Upper lobe of left lung (tissue), 6 donors: Measurements from ENCODE around the gene DOCK4. TPM values are rescaled to one million over a fixed set of nuclear protein-coding genes. Genes with fewer than 3 reads are reported as not detected.

ENCODE experiments used
- ATAC-seq, 2 donors: fragments of 200-7000 bp; cut with Tn5 transposase; one replicate each; pipeline ENCODE4 v1.9.1; 2022; ENCODE audit warnings: mild to moderate bottlenecking in 2 of 2, moderate library complexity in 2 of 2; ENCODE audit not compliant: low FRiP score in 2 of 2
- DNase-seq, 2 donors: peaks; one replicate each; pipeline ENCODE4 v3.0.0-alpha.2; 2019 to 2020
- H3K27ac ChIP-seq, 4 donors: fragments of 200-600 bp; sonication (generic); one replicate each; pipeline ENCODE4 v1.5.1; 2016 to 2019
- H3K27me3 ChIP-seq, 4 donors: fragments of 200-600 bp; sonication (generic); one replicate each; pipeline ENCODE4 v1.5.1; 2017 to 2019
- H3K36me3 ChIP-seq, 4 donors: fragments of 200-600 bp; sonication (generic); one replicate each; pipeline ENCODE4 v1.5.1; 2016 to 2019
- H3K4me1 ChIP-seq, 4 donors: fragments of 200-600 bp; sonication (generic); one replicate each; pipeline ENCODE4 v1.5.1; 2018 to 2019
- H3K4me3 ChIP-seq, 4 donors: fragments of 200-600 bp; sonication (generic); one replicate each; pipeline ENCODE4 v1.5.1; 2017 to 2019; ENCODE audit warnings: mild to moderate bottlenecking in 2 of 4, moderate library complexity in 1 of 4
- H3K9me3 ChIP-seq, 4 donors: fragments of 200-600 bp; sonication (generic); one replicate each; pipeline ENCODE4 v1.5.1; 2018 to 2019
- CTCF ChIP-seq, 6 experiments: fragments of 450-650 bp in 4 of 6; fragments of 200-600 bp in 2 of 6; sonication (generic) in 2 of 6; IDR thresholded peaks; one replicate each; pipeline ENCODE4 v1.5.1; 2016 to 2019; ENCODE audit warnings: antibody characterized with exemption in 6 of 6
- EP300 ChIP-seq, 4 donors: sonication (generic); formaldehyde crosslinking; IDR thresholded peaks; one replicate each; pipeline ENCODE4 v1.5.1; 2017; ENCODE audit warnings: antibody characterized with exemption in 4 of 4, control low read depth in 2 of 4
- POLR2A ChIP-seq, 4 donors: fragments of 450-650 bp; IDR thresholded peaks; one replicate each; pipeline ENCODE4 v1.5.1; 2016 to 2017; ENCODE audit warnings: antibody characterized with exemption in 4 of 4, mild to moderate bottlenecking in 2 of 4
- POLR2AphosphoS5 ChIP-seq, 2 donors: sonication (generic); formaldehyde crosslinking; IDR thresholded peaks; one replicate each; pipeline ENCODE4 v1.5.1; 2017; ENCODE audit warnings: antibody characterized with exemption in 2 of 2
- WGBS, 2 donors: methylation state at CpG; one replicate each; pipeline ENCODE4 v1.1.5; 2017 to 2018; 5-methylcytosine and 5-hydroxymethylcytosine counted together
- total RNA-seq, 6 donors: library from RNA; depleted of rRNA in 4 of 6; stranded (reverse); fragments of >200 nt in 4 of 6; gene quantifications; one replicate each; pipeline versions ENCODE4 v1.1.0 to v1.2.1, GENCODE V29; 2016 to 2021
- donor health status: DM: no; HTN: no; CAD: no; lungs with moderate emphysema.
- donor health status: DM: no; HTN: yes; CAD: no; lungs with severe emphysema.

DOCK4 gene
- total RNA-seq, 6 donors from 2014 or later: 53.6 to 166 (median 100) TPM

- DNase-seq (no peak), ATAC-seq (no peak)
- peaks cover 0 to 46% (median 7%) of the 10 kb centered on the region in 4 donors for H3K36me3 ChIP-seq
- peaks cover 0 to 8% (median 8%) of the 10 kb centered on the region in 4 donors for H3K4me1 ChIP-seq
- H3K9me3 ChIP-seq: no peaks in the 10 kb centered on the region
- no peak overlapping the region for H3K4me3 ChIP-seq
- no peak overlapping the region for H3K27ac ChIP-seq
- WGBS, 2 donors: 56 to 61% methylated on average over 1 of the region's 1 CpG
- H3K27me3 ChIP-seq: no peaks in the 10 kb centered on the region
- TF ChIP-seq POLR2A (IDR thresholded peaks at IDR 0.05) (no peak), EP300 (IDR thresholded peaks at IDR 0.05) (no peak), CTCF (IDR thresholded peaks at IDR 0.05) (no peak), POLR2AphosphoS5 (IDR thresholded peaks at IDR 0.05) (no peak)
Observed at GRCh38 chr7:111982133-111982532, 224.1 kb downstream of the DOCK4 start.

GRCh38 chr7:111980725-111981124, 225.5 kb downstream of the DOCK4 start:
- no peak overlapping the region for H3K27ac ChIP-seq
- no peak for ATAC-seq
- no peak for TF ChIP-seq CTCF (IDR thresholded peaks at IDR 0.05)
- TF ChIP-seq POLR2AphosphoS5 (IDR thresholded peaks at IDR 0.05): no peak
- no peak for TF ChIP-seq POLR2A (IDR thresholded peaks at IDR 0.05)
- TF ChIP-seq EP300 (IDR thresholded peaks at IDR 0.05): no peak
- DNase-seq: no peak
- no peaks in the 10 kb centered on the region for H3K4me1 ChIP-seq
- peaks cover 3 to 48% (median 8%) of the 10 kb centered on the region in 4 donors for H3K36me3 ChIP-seq
- no peaks in the 10 kb centered on the region for H3K27me3 ChIP-seq
- no peaks in the 10 kb centered on the region for H3K9me3 ChIP-seq
- H3K4me3 ChIP-seq: no peak overlapping the region
- WGBS, 2 donors: 78 to 79% methylated on average over 1 of the region's 1 CpG

GRCh38 chr7:111975346-111975745, 230.9 kb downstream of the DOCK4 start:
- Histone ChIP-seq H3K4me1 (no peaks in the 10 kb centered on the region), H3K9me3 (no peaks in the 10 kb centered on the region), H3K36me3 (peaks cover 0 to 13% (median 4%) of the 10 kb centered on the region in 4 donors), H3K27ac (no peak overlapping the region), H3K4me3 (no peak overlapping the region), H3K27me3 (no peaks in the 10 kb centered on the region)
- WGBS, 2 donors: 63 to 69% methylated on average over 4 of the region's 4 CpGs
- TF ChIP-seq POLR2AphosphoS5 (IDR thresholded peaks at IDR 0.05) (no peak), EP300 (IDR thresholded peaks at IDR 0.05) (no peak), POLR2A (IDR thresholded peaks at IDR 0.05) (no peak), CTCF (IDR thresholded peaks at IDR 0.05) (no peak)
- DNase-seq (no peak), ATAC-seq (no peak)

GRCh38 chr7:111960984-111961383, 245.2 kb downstream of the DOCK4 start:
- no peaks in the 10 kb centered on the region for H3K36me3 ChIP-seq
- TF ChIP-seq POLR2A (IDR thresholded peaks at IDR 0.05) (no peak), POLR2AphosphoS5 (IDR thresholded peaks at IDR 0.05) (no peak), CTCF (IDR thresholded peaks at IDR 0.05) (no peak), EP300 (IDR thresholded peaks at IDR 0.05) (no peak)
- H3K27ac ChIP-seq: no peak overlapping the region
- H3K9me3 ChIP-seq: no peaks in the 10 kb centered on the region
- DNase-seq (no peak), ATAC-seq (no peak)
- H3K27me3 ChIP-seq: no peaks in the 10 kb centered on the region
- no peak overlapping the region for H3K4me3 ChIP-seq
- WGBS, 2 donors: 85% methylated on average over 5 of the region's 5 CpGs
- peaks cover 13 to 26% (median 16%) of the 10 kb centered on the region in 4 donors for H3K4me1 ChIP-seq

GRCh38 chr7:111958896-111959295, 247.3 kb downstream of the DOCK4 start:
- no peak for ATAC-seq
- peaks cover 21 to 44% (median 28%) of the 10 kb centered on the region in 4 donors for H3K4me1 ChIP-seq

More at GRCh38 chr7:111958896-111959295, 247.3 kb downstream of the DOCK4 start:
- H3K36me3 ChIP-seq: no peaks in the 10 kb centered on the region
- H3K27ac ChIP-seq: peak overlapping the region in 1 of 4 donors; percentile 18
- TF ChIP-seq CTCF (IDR thresholded peaks at IDR 0.05) (no peak), POLR2AphosphoS5 (IDR thresholded peaks at IDR 0.05) (no peak), EP300 (IDR thresholded peaks at IDR 0.05) (no peak), POLR2A (IDR thresholded peaks at IDR 0.05) (no peak)
- no peak overlapping the region for H3K4me3 ChIP-seq
- no peaks in the 10 kb centered on the region for H3K9me3 ChIP-seq
- no peak for DNase-seq
- H3K27me3 ChIP-seq: no peaks in the 10 kb centered on the region
- 57 to 60% methylated on average over 4 of the region's 4 CpGs for WGBS, 2 donors
